Psoas muscle (tissue), 8 donors: ENCODE data around the gene COL18A1. TPM values are rescaled to one million over a fixed set of nuclear protein-coding genes. Genes with fewer than 3 reads are reported as not detected.
A peak's percentile ranks its signal among the peaks of the same experiment; 100 is the strongest.
"Not testable (repeated sequence)": the region's sequence is repeated elsewhere in the genome, so short reads cannot be mapped to it uniquely, and the experiment has no call there.

Experiments used
- ATAC-seq, 4 donors: fragments of 200-7000 bp; cut with Tn5 transposase; one replicate each; pipeline ENCODE4 v1.9.1; 2020; ENCODE audit warnings: moderate library complexity in 3 of 4, mild to moderate bottlenecking in 2 of 4
- DNase-seq, 2 donors: peaks; one replicate each; pipeline ENCODE4 v3.0.0-alpha.2; 2020
- H3K27ac ChIP-seq: fragments of 200-600 bp; one replicate; pipeline ENCODE4 v1.8.0; 2022
- H3K27me3 ChIP-seq, 3 donors: fragments of 200-600 bp in 1 of 3; one replicate each; pipeline versions ENCODE4 v1.6.1 to v1.8.0; 2013 to 2022; ENCODE audit warnings: low read length in 2 of 3, mild to moderate bottlenecking in 2 of 3, moderate library complexity in 1 of 3; ENCODE audit not compliant: insufficient read depth in 3 of 3
- H3K36me3 ChIP-seq, 2 donors: fragments of 200-600 bp in 1 of 2; one replicate each; pipeline versions ENCODE4 v1.6.1 to v1.8.0; 2013 to 2022; ENCODE audit warnings: low read depth in 1 of 2, mild to moderate bottlenecking in 1 of 2, moderate library complexity in 1 of 2; ENCODE audit not compliant: insufficient read depth in 1 of 2
- H3K4me1 ChIP-seq: fragments of 200-600 bp; one replicate; pipeline ENCODE4 v1.8.0; 2022
- H3K4me3 ChIP-seq: fragments of 200-600 bp; one replicate; pipeline ENCODE4 v1.8.0; 2022; ENCODE audit warnings: mild to moderate bottlenecking
- H3K9me3 ChIP-seq: fragments of 200-600 bp; one replicate; pipeline ENCODE4 v1.8.0; 2022
- WGBS, 3 donors: extraction: QIAGEN DNeasy Blood & Tissue Kit; methylation state at CpG; one replicate each; pipeline versions ENCODE4 v1.1.6 to v1.1.7; 2013; 5-methylcytosine and 5-hydroxymethylcytosine counted together
- intact Hi-C, 2 donors: fragments of 100-400 bp; cut with DNase I; formaldehyde crosslinking; loops; one replicate each; pipeline versions ENCODE4 v1.11.0 to v1.14.2; 2022
- polyA plus RNA-seq, 3 donors: library from polyadenylated mRNA; stranded (reverse); fragments of 200-250 nt; gene quantifications; one replicate each; pipeline ENCODE4 v1.2.3, GENCODE V29; 2013
- total RNA-seq, 4 donors: library from RNA; stranded (reverse); fragmentation: NEBNext Ultra II Directional in 2 of 4; extraction: Animal tissue kit (Norgen Biotek cat#: 25700) in 2 of 4; gene quantifications; one replicate each; pipeline versions ENCODE4 v1.2.1 to v1.2.4, GENCODE V29; 2021 to 2023
- TF ChIP-seq, protein P1 (sequence below): fragments of 200-600 bp; IDR thresholded peaks from one replicate; pipeline ENCODE4 v1.8.0; 2022; ENCODE audit warnings: antibody characterized with exemption
- donor health status: healthy with polysubstance abuse.
- donor health status: DM: no; HTN: no; CAD: no; lungs with moderate emphysema.
- donor health status: Bipolar disorder and iron deficiency.
- donor health status: healthy.
- donor health status: DM: yes; HTN: yes; CAD: no.
- donor health status: DM: no; HTN: no; CAD: no.
- donor health status: DM: no; HTN: no; CAD: no.
- donor health status: DM: yes; HTN: yes; CAD: no.

COL18A1 gene
- total and polyA plus RNA-seq, 7 donors, result 4.8 to 25.3 (median 12.1) TPM

- ATAC-seq, result no peak
- WGBS, 3 donors, result 80 to 81% (median 80%) methylated on average over 28 to 29 of the region's 29 CpGs
- peak in 1 of 2 donors; percentile 39 for DNase-seq
- no peak overlapping the region for H3K4me3 ChIP-seq
- H3K36me3 ChIP-seq, result no peaks in the 10 kb centered on the region
- no peak overlapping the region for H3K27ac ChIP-seq
- TF ChIP-seq, protein P1, sequence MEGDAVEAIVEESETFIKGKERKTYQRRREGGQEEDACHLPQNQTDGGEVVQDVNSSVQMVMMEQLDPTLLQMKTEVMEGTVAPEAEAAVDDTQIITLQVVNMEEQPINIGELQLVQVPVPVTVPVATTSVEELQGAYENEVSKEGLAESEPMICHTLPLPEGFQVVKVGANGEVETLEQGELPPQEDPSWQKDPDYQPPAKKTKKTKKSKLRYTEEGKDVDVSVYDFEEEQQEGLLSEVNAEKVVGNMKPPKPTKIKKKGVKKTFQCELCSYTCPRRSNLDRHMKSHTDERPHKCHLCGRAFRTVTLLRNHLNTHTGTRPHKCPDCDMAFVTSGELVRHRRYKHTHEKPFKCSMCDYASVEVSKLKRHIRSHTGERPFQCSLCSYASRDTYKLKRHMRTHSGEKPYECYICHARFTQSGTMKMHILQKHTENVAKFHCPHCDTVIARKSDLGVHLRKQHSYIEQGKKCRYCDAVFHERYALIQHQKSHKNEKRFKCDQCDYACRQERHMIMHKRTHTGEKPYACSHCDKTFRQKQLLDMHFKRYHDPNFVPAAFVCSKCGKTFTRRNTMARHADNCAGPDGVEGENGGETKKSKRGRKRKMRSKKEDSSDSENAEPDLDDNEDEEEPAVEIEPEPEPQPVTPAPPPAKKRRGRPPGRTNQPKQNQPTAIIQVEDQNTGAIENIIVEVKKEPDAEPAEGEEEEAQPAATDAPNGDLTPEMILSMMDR, result no peak
- intact Hi-C loops, result no loop called here
- no peaks in the 10 kb centered on the region for H3K4me1 ChIP-seq
- H3K9me3 ChIP-seq, result no peaks in the 10 kb centered on the region
- H3K27me3 ChIP-seq, result peaks cover 0 to 30% (median 9%) of the 10 kb centered on the region in 3 donors
Measured at GRCh38 chr21:45361033-45361997, 43.6 kb upstream of the COL18A1 start.

DNA sequence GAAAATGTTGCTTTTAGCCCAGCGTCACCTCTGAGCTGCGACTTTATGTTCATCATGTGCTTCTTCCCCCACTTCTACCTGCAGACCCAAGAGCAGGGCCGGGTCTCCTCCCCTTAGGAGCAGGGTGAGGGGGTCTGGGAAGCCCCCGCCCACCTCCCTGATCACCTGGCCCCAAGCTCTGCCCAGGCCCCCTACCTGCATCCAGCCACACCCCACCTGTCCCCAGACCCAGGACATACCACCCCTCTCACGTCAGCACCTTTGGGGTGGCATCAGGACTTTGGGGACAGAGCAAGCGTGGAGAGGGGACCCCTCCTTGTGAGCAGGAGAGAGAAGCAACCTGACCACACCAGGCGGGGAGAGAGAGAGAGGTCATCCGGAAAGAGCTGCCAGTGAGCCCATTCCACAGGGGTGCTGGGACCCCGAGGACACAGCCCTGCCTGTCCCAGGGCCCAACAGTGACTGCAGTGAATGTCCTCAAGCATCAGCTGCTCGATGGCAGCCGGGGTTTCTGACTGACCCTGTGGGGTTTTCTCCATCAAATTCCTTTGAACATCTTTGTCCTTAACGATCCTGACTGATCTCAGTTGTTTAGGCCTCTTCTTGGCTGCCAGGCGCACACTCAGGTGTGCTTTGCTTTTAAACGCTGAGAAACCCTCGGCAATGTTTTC is 42.8 kb upstream of the COL18A1 start:
- Histone ChIP-seq H3K9me3 (no peaks in the 10 kb centered on the region), H3K4me1 (peaks cover 9% of the 10 kb centered on the region), H3K4me3 (no peak overlapping the region), H3K27me3 (peaks cover 0 to 36% (median 9%) of the 10 kb centered on the region in 3 donors), H3K36me3 (no peaks in the 10 kb centered on the region), H3K27ac (no peak overlapping the region)
- ATAC-seq (no peak), DNase-seq (peak in 1 of 2 donors; percentile 39)
- TF ChIP-seq, protein P1, result no peak
- 92 to 94% (median 94%) methylated on average over 15 of the region's 15 CpGs for WGBS, 3 donors
- intact Hi-C loops, result no loop called here

DNA sequence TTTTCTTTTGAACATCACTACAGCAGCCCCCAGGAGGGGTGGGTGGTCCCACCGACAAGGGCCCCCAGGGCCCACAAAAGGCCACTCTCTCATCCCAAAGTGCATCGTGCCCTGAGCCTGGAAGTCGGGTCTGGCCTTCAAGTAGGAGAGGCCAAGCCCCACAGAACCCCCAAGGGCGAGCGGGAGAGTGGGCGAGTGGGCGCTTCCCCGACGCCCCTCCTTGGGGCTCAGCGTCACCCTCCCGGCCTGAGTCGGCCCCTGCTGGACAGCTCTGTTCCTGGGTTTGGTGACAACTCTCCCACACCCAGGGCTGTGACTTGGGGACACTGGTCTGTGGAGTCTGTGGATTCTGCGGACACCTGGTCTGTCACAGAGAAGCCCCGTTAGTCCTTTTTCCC is 42.2 kb upstream of the COL18A1 start:
- WGBS, 3 donors, result 92 to 94% (median 93%) methylated on average over 14 of the region's 14 CpGs
- Histone ChIP-seq H3K27me3 (peaks cover 0 to 39% (median 9%) of the 10 kb centered on the region in 3 donors), H3K4me1 (peaks cover 12% of the 10 kb centered on the region), H3K36me3 (no peaks in the 10 kb centered on the region), H3K4me3 (no peak overlapping the region), H3K27ac (no peak overlapping the region), H3K9me3 (no peaks in the 10 kb centered on the region)
- DNase-seq (peak in 1 of 2 donors; percentile 48), ATAC-seq (no peak)
- intact Hi-C loops, result no loop called here
- TF ChIP-seq, protein P1, result no peak

DNA sequence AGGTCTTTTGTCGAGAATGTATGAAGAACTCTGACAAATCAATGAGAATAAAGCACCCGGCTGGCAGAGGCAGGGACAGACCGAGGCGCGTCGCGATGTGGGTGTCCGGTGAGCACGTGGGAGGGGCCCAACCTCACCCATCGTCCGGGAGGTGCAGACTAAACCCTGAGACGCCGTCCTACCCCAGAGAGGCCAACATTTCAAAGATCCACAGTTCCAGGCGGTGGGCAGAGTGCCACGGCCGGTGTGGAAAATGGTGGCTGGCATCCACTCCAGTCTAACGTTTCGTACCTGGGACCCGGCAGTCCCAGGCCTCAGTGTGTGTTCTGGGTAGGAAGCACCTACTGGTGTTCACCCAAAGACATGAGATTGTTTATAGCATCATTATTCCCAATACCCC is 41.7 kb upstream of the COL18A1 start:
- 77 to 85% (median 81%) methylated on average over 19 of the region's 19 CpGs for WGBS, 3 donors
- H3K4me3 ChIP-seq, H3K9me3 ChIP-seq, ATAC-seq, intact Hi-C loops, H3K36me3 ChIP-seq: not testable (repeated sequence)
- peak in 1 of 2 donors; percentile 44 for DNase-seq
- Histone ChIP-seq H3K4me1 (peaks cover 12% of the 10 kb centered on the region), H3K27ac (peak overlapping the region; percentile 85), H3K27me3 (peaks cover 0 to 39% (median 9%) of the 10 kb centered on the region in 3 donors)
